Measurements from ENCODE around the gene LZTS2. TPM values are rescaled to one million over a fixed set of nuclear protein-coding genes. Genes with fewer than 3 reads are reported as not detected.

LZTS2 gene
- total RNA-seq: 81.7 and 109 TPM in 2 replicates

GRCh38 chr10:100999742-101000126 is at the start of gene LZTS2:
Gene LZTS2, plus strand, starts transcription at chr10:100999808. Its CDS starts 2,731 bp downstream, at chr10:101002539.

GRCh38 chr10:100969187-100970075 is 30.2 kb upstream of the LZTS2 start, which contains the start of gene SEMA4G:
Gene SEMA4G, plus strand, starts transcription at chr10:100969504. Its CDS starts 3,409 bp downstream, at chr10:100972913.

GRCh38 chr10:100986952-100987684 is 12.5 kb upstream of the LZTS2 start, which contains the start of the genes MRPL43 and TWNK:
Gene MRPL43, minus strand, starts transcription at chr10:100987497. Its CDS starts 54 bp downstream, at chr10:100987443.
Gene TWNK, plus strand, starts transcription at chr10:100987543. Its CDS starts 668 bp downstream, at chr10:100988211.

GRCh38 chr10:101031128-101031795 is 31.7 kb downstream of the LZTS2 start, which contains the start of the genes PDZD7 and SFXN3:
Gene PDZD7, minus strand, starts transcription at chr10:101031129. Its CDS starts 910 bp downstream, at chr10:101030219.
Gene SFXN3, plus strand, starts transcription at chr10:101031234. Its CDS starts 3,461 bp downstream, at chr10:101034695.

Other genes starting within 250 kb of the LZTS2 start
- gene SLF2, start 86.8 kb upstream of the LZTS2 start, total RNA-seq: 29.1 and 34.6 TPM in 2 replicates
- gene SEMA4G, start 30.3 kb upstream of the LZTS2 start, total RNA-seq: 0.29 and 0.89 TPM in 2 replicates
- gene MRPL43, start 12.3 kb upstream of the LZTS2 start, total RNA-seq: 119 and 129 TPM in 2 replicates
- gene TWNK, start 12.3 kb upstream of the LZTS2 start, total RNA-seq: 1.7 and 3.7 TPM in 2 replicates
- gene PDZD7, start 31.3 kb downstream of the LZTS2 start, total RNA-seq: 1.4 and 2.6 TPM in 2 replicates
- gene SFXN3, start 31.4 kb downstream of the LZTS2 start, total RNA-seq: 48.7 and 61.7 TPM in 2 replicates
- 9.4 and 9.8 TPM in 2 replicates for gene KAZALD1, start 62.2 kb downstream of the LZTS2 start, total RNA-seq
- not detected in 2 replicates for gene TLX1, start 131.5 kb downstream of the LZTS2 start, total RNA-seq
- not detected in 2 replicates for gene LBX1, start 229.7 kb downstream of the LZTS2 start, total RNA-seq